K562 (cell line): Measurements from ENCODE around the gene AKT2. TPM values are rescaled to one million over a fixed set of nuclear protein-coding genes. Genes with fewer than 3 reads are reported as not detected.

Experiments used
- ATAC-seq: fragments of 200-7000 bp; cut with Tn5 transposase; 3 replicates; pipeline ENCODE4 v1.9.1; 2020; ENCODE audit warnings: moderate library complexity
- BruUV-seq: library from RNA; stranded (reverse); fragments of 400-500 nt; replicated peaks from 2 replicates; lab custom pipeline; 2021; lab: Mats Ljungman, UMichigan
- CTCF ChIA-PET: fragments of 300-600 bp; formaldehyde crosslinking; extraction: SDS; loops from one replicate; lab custom pipeline; 2021; ENCODE audit warnings: low intra/inter-chr PET ratio; lab: Yijun Ruan, JAX
- POLR2A ChIA-PET: fragments of 300-600, 350-650 bp; sonication (Branson Sonifier 250); formaldehyde crosslinking; extraction: SDS; loops from one replicate; lab custom pipeline; 2021; ENCODE audit warnings: antibody characterized with exemption, inconsistent platforms; lab: Yijun Ruan, JAX
- DNase-seq, 4 experiments: peaks; one replicate each; pipeline versions ENCODE4 v3.0.0 to v3.0.0-alpha.2; 2011 to 2018; ENCODE audit warnings: low spot score in 3 of 4, mixed read lengths in 3 of 4; ENCODE audit errors: extremely low read depth in 1 of 4
- FAIRE-seq: peaks from 2 replicates; lab custom pipeline; 2011; peaks lifted over from hg19 to GRCh38; lab: Jason Lieb, UNC
- H2AFZ ChIP-seq: 2 replicates; pipeline ENCODE4 v1.6.0; 2011; ENCODE audit warnings: low read depth, low read length, control low read depth, inconsistent platforms
- H3K27ac ChIP-seq: fragments of 200-600 bp; 3 replicates; pipeline ENCODE4 v1.8.0; 2011; ENCODE audit warnings: low read depth, mild to moderate bottlenecking, control low read depth, inconsistent platforms, low read length, moderate library complexity, mixed read lengths; ENCODE audit errors: extremely low read depth
- H3K27me3 ChIP-seq, 2 experiments: fragments of 300-600 bp in 1 of 2; 2 replicates in 1 of 2; 3 replicates in 1 of 2; pipeline versions ENCODE4 v1.6.0 to v1.8.0; 2011; ENCODE audit warnings: inconsistent platforms in 2 of 2, low read length in 2 of 2, mild to moderate bottlenecking in 1 of 2, mixed read lengths in 1 of 2, moderate library complexity in 1 of 2; ENCODE audit not compliant: control insufficient read depth in 2 of 2, insufficient read depth in 2 of 2
- H3K36me3 ChIP-seq: fragments of 300-600 bp; 3 replicates; pipeline ENCODE4 v1.8.0; 2011; ENCODE audit warnings: mild to moderate bottlenecking, low read length, inconsistent platforms; ENCODE audit not compliant: control insufficient read depth, insufficient read depth
- H3K4me1 ChIP-seq, 2 experiments: fragments of 200-600 bp in 1 of 2; replicated peaks in 1 of 2; 2 replicates in 1 of 2; 3 replicates in 1 of 2; pipeline versions ENCODE4 v1.5.1 to v1.8.0; 2011; ENCODE audit warnings: inconsistent platforms in 2 of 2, low read length in 2 of 2, mild to moderate bottlenecking in 1 of 2, mixed read lengths in 1 of 2, moderate library complexity in 1 of 2; ENCODE audit not compliant: control insufficient read depth in 2 of 2, insufficient read depth in 2 of 2
- H3K4me2 ChIP-seq: 2 replicates; pipeline ENCODE4 v1.6.1; 2011; ENCODE audit warnings: low read length, control low read depth, inconsistent platforms, mixed read lengths; ENCODE audit not compliant: insufficient read depth
- H3K4me3 ChIP-seq: fragments of 200-600 bp; sonication (generic), shearing (Covaris generic); 2 replicates; pipeline ENCODE4 v1.5.1; 2016; ENCODE audit warnings: control low read depth, inconsistent platforms
- H3K79me2 ChIP-seq: fragments of 200-600 bp; 3 replicates; pipeline ENCODE4 v1.8.0; 2011; ENCODE audit warnings: low read length, inconsistent platforms; ENCODE audit not compliant: control insufficient read depth, insufficient read depth
- H3K9ac ChIP-seq, 2 experiments: 2 replicates each; pipeline versions ENCODE4 v1.6.0 to v1.6.1; 2011; ENCODE audit warnings: low read depth in 2 of 2, low read length in 2 of 2, control low read depth in 1 of 2, inconsistent platforms in 1 of 2, mild to moderate bottlenecking in 1 of 2, mixed read lengths in 1 of 2; ENCODE audit not compliant: insufficient read depth in 1 of 2
- H3K9me1 ChIP-seq: one replicate; pipeline ENCODE4 v1.6.0; 2011; ENCODE audit warnings: inconsistent platforms, mild to moderate bottlenecking, low read length, moderate library complexity; ENCODE audit not compliant: control insufficient read depth, insufficient read depth
- H3K9me3 ChIP-seq: replicated peaks from 2 replicates; pipeline ENCODE4 v1.5.1; 2011; ENCODE audit warnings: low read depth, low read length, inconsistent platforms; ENCODE audit not compliant: control insufficient read depth, insufficient read depth
- H4K20me1 ChIP-seq: replicated peaks from 2 replicates; pipeline ENCODE4 v1.6.1; 2011; ENCODE audit warnings: low read length, inconsistent platforms, mixed read lengths; ENCODE audit not compliant: control insufficient read depth, insufficient read depth
- CBFB ChIP-seq: sonication (generic); formaldehyde crosslinking; IDR thresholded peaks from 2 replicates; pipeline ENCODE4 v1.4.0; 2020; ENCODE audit warnings: mild to moderate bottlenecking, missing genetic modification reagents
- DACH1 ChIP-seq: fragments of 450-650 bp; IDR thresholded peaks from 2 replicates; pipeline ENCODE4 v1.6.1; 2018; ENCODE audit not compliant: partially characterized antibody
- NONO ChIP-seq, 2 experiments: fragments of 200-400 bp in 1 of 2; fragments of 450-650 bp in 1 of 2; formaldehyde crosslinking in 1 of 2; IDR thresholded peaks; 2 replicates each; pipeline ENCODE4 v1.6.1; 2017; ENCODE audit warnings: low read depth in 2 of 2, mild to moderate bottlenecking in 2 of 2, moderate library complexity in 2 of 2, low read length in 1 of 2
- SRSF1 ChIP-seq: fragments of 200-400 bp; formaldehyde crosslinking; IDR thresholded peaks from 2 replicates; pipeline ENCODE4 v1.6.1; 2017; ENCODE audit warnings: mild to moderate bottlenecking, low read depth, low read length, moderate library complexity
- ZC3H11A ChIP-seq: IDR thresholded peaks from 2 replicates; pipeline ENCODE4 v1.6.1; 2012; ENCODE audit warnings: low read depth, low read length, improper control_type of control experiment
- ZNF354B ChIP-seq: fragments of 250-450 bp; sonication (Bioruptor Pico); IDR thresholded peaks from 2 replicates; pipeline ENCODE4 v1.4.0; 2020
- ZNF384 ChIP-seq: IDR thresholded peaks from 2 replicates; pipeline ENCODE4 v1.6.1; 2012; ENCODE audit warnings: low read depth, low read length, improper control_type of control experiment
- ZNF445 ChIP-seq: fragments of 250-450 bp; sonication (Bioruptor Pico); IDR thresholded peaks from 2 replicates; pipeline ENCODE4 v1.4.0; 2020; ENCODE audit warnings: low read depth, mild to moderate bottlenecking, moderate library complexity
- WGBS: fragments of 100-300 bp; shearing (Covaris generic); methylation state at CpG from one replicate; pipeline ENCODE4 v1.1.6; 2016; ENCODE audit warnings: low coverage, mixed read lengths; ENCODE audit not compliant: insufficient coverage; ENCODE audit errors: missing lambda C conversion rate; 5-methylcytosine and 5-hydroxymethylcytosine counted together
- in situ Hi-C: fragments of 300-500 bp; cut with MboI; formaldehyde crosslinking; loops from 4 replicates; pipeline ENCODE4 v1.15.0; 2018; ENCODE audit warnings: inconsistent platforms, mixed read lengths
- intact Hi-C: fragments of 100-400 bp; cut with micrococcal nuclease; formaldehyde crosslinking; loops from 2 replicates; pipeline ENCODE4 v1.14.2; 2022
- polyA plus RNA-seq, 8 experiments: library from polyadenylated mRNA; depleted of rRNA in 4 of 8; stranded (reverse) in 5 of 8; unstranded in 3 of 8; fragments of >200 nt; fragmentation: Nextera tagmentation in 2 of 8; fragmentation: Illumina TruSeq in 1 of 8; extraction: Ambion mirVana in 2 of 8; extraction: Trizol in 1 of 8; gene quantifications; 2 replicates each; pipeline versions ENCODE4 v1.2.1 to v1.2.3, GENCODE V29; 2011 to 2014; ENCODE audit warnings: inconsistent platforms in 1 of 8, missing spikeins in 1 of 8
- total RNA-seq, 7 experiments: library from RNA; depleted of rRNA in 6 of 7; stranded (reverse); fragments of >200 nt in 6 of 7; fragmentation: Illumina TruSeq in 2 of 7; extraction: Trizol in 2 of 7; gene quantifications; 2 replicates each; pipeline versions ENCODE4 v1.2.1 to v1.2.3, GENCODE V29; 2011 to 2021; ENCODE audit warnings: low replicate concordance in 1 of 7
- TF ChIP-seq, protein P1 (sequence below): sonication (generic); formaldehyde crosslinking; IDR thresholded peaks from 2 replicates; pipeline ENCODE4 v1.8.0; 2022; ENCODE audit warnings: missing genetic modification reagents, mild to moderate bottlenecking, borderline replicate concordance
- TF ChIP-seq, protein P2 (sequence below), 2 experiments: fragments of 250-450 bp in 1 of 2; fragments of 450-650 bp in 1 of 2; sonication (Bioruptor Pico) in 1 of 2; IDR thresholded peaks; 2 replicates each; pipeline versions ENCODE4 v1.6.1 to v1.8.0; 2016 to 2021; ENCODE audit warnings: mild to moderate bottlenecking in 2 of 2, moderate library complexity in 2 of 2, missing compliant biosample characterization in 1 of 2, missing genetic modification characterization in 1 of 2

AKT2 gene
- total and polyA plus RNA-seq, 9 of the 15 experiments (the other 6 are each of a cell fraction or from before 2014, with no cell fraction given): 1.1 to 132 (median 67.7) TPM

DNA sequence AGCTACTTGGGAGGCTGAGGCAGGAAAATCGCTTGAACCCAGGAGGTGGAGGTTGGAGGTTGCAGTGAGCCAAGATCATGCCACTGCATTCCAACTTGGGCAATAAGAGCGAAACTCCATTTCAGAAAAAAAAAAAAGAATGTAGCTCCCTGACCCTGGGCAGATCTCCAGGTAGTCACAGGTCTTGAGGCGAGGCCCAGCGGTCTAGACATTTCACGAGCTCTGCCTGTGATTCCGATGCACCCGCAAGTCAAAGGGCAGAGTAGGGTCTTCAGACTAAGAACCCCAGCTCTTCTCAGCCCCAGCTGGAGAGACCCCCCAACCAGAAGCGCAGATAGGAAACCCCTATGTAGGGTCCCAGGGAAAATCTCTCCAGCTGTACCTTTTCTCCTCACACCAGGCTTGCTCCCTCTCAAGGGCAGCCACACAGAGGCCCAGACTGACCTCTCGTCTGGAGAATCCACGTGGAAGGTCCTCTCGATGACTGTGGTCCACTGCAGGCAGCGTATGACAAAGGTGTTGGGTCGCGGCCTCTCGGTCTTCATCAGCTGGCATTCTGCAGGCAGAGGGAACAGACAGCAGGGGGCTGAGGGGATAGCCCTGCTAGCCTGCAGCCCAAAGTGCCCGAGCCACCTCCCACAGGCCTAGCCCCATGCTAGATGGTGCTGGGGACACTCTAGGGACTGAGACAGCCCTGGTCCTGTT lies 30.3 kb downstream of the AKT2 start:
- H3K9me3 ChIP-seq: no peaks in the 10 kb centered on the region
- no peak overlapping the region for H3K4me2 ChIP-seq
- peaks cover 45% of the 10 kb centered on the region for H3K79me2 ChIP-seq
- no peaks in the 10 kb centered on the region for H3K27me3 ChIP-seq
- H2AFZ ChIP-seq: no peak overlapping the region
- no peaks in the 10 kb centered on the region; the same call in 1 of the 2 replicates for H4K20me1 ChIP-seq
- FAIRE-seq: no peak
- WGBS: 93% methylated on average over 14 of the region's 16 CpGs
- ChIA-PET POLR2A (interaction anchor here (1.5 kb wide), 1 partner anchor 18 kb away, joined by 3 read pairs; no protein-coding TSS in a partner anchor), CTCF (no interaction called here)
- in situ Hi-C loops (no loop called here), intact Hi-C loops (no loop called here)
- no peak overlapping the region for H3K27ac ChIP-seq
- H3K4me1 ChIP-seq: peaks cover 0 to 8% of the 10 kb centered on the region in 2 experiments; a peak in 2 of 5 replicates
- H3K9me1 ChIP-seq: no peaks in the 10 kb centered on the region
- ATAC-seq: no peak
- 0 out of 4 replicates have a peak overlapping the region, but pooled peaks of 1 of the 2 experiments have one; percentile 21 for H3K9ac ChIP-seq
- no peak overlapping the region for H3K4me3 ChIP-seq
- no peak for DNase-seq
- H3K36me3 ChIP-seq: peaks cover 70% of the 10 kb centered on the region; the same call in 2 of the 3 replicates
- no peak for TF ChIP-seq SRSF1
- no peak for TF ChIP-seq NONO (IDR thresholded peaks at IDR 0.05; ENCODE audit: low read depth in 2 of 2, low read length in 1 of 2)
- BruUV-seq: no TSS peak

DNA sequence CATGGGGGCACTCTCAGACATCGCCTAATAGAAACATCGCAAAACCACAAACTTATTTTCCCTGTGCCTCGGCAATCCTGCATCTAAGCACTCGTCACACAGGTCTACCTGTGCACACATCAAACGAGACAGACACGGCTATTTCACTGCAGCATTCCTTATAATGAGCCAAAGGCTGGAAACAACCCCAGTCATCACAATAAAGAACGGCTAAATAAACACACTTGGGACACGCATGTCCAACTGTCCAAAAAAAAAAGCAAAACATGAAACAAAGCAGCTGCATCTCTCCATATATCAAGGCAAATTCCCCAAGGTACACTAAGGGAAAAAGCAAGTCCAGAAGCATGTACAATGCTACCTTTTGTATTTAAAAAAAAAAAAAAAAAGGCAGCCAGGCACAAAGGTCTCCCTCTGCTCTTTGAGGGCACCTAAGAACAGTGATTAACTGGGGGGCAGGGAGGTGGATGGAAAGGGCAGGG lies 31.5 kb downstream of the AKT2 start:
- H3K9me1 ChIP-seq: no peaks in the 10 kb centered on the region
- H3K36me3 ChIP-seq: peaks cover 77% of the 10 kb centered on the region; the same call in 2 of the 3 replicates
- intact Hi-C loops (no loop called here), in situ Hi-C loops (no loop called here)
- no peak overlapping the region for H3K4me2 ChIP-seq
- POLR2A ChIA-PET: interaction anchor here (1.5 kb wide), 2 partner anchors 10 to 13 kb away, joined by 3 to 5 read pairs; no protein-coding TSS in a partner anchor
- H3K4me1 ChIP-seq: peaks cover 0 to 12% of the 10 kb centered on the region in 2 experiments; a peak in 2 of 5 replicates
- 83% methylated on average over 8 of the region's 8 CpGs for WGBS
- H4K20me1 ChIP-seq: no peaks in the 10 kb centered on the region; the same call in 1 of the 2 replicates
- no peaks in the 10 kb centered on the region for H3K27me3 ChIP-seq
- ATAC-seq (no peak), DNase-seq (no peak), FAIRE-seq (no peak)
- no peak overlapping the region for H3K4me3 ChIP-seq
- no TSS peak for BruUV-seq
- peaks cover 35% of the 10 kb centered on the region for H3K79me2 ChIP-seq
- H3K27ac ChIP-seq: no peak overlapping the region
- no peaks in the 10 kb centered on the region for H3K9me3 ChIP-seq
- H3K9ac ChIP-seq: no peak overlapping the region
- CTCF ChIA-PET: no interaction called here
- H2AFZ ChIP-seq: no peak overlapping the region
- TF ChIP-seq ZNF354B (no peak), ZNF384 (no peak), CBFB (CRISPR knock-in tag) (no peak), ZC3H11A (no peak), ZNF445 (CRISPR knock-in tag) (no peak), DACH1 (no peak)
- TF ChIP-seq, protein P1, sequence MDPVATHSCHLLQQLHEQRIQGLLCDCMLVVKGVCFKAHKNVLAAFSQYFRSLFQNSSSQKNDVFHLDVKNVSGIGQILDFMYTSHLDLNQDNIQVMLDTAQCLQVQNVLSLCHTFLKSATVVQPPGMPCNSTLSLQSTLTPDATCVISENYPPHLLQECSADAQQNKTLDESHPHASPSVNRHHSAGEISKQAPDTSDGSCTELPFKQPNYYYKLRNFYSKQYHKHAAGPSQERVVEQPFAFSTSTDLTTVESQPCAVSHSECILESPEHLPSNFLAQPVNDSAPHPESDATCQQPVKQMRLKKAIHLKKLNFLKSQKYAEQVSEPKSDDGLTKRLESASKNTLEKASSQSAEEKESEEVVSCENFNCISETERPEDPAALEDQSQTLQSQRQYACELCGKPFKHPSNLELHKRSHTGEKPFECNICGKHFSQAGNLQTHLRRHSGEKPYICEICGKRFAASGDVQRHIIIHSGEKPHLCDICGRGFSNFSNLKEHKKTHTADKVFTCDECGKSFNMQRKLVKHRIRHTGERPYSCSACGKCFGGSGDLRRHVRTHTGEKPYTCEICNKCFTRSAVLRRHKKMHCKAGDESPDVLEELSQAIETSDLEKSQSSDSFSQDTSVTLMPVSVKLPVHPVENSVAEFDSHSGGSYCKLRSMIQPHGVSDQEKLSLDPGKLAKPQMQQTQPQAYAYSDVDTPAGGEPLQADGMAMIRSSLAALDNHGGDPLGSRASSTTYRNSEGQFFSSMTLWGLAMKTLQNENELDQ (CRISPR knock-in tag): no peak
- TF ChIP-seq, protein P2, sequence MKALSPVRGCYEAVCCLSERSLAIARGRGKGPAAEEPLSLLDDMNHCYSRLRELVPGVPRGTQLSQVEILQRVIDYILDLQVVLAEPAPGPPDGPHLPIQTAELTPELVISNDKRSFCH (CRISPR knock-in tag; IDR thresholded peaks at IDR 0.05): no peak
- TF ChIP-seq, protein P2 (tag; IDR thresholded peaks at IDR 0.05): no peak
